HG03520 (cell line): Measurements from ENCODE around the gene HHIPL1.

Experiments
- ATAC-seq: cut with Tn5 transposase; IDR thresholded peaks from one replicate; pipeline ENCODE4 v1.9.1; 2021; ENCODE audit warnings: mild to moderate bottlenecking, moderate library complexity; ENCODE audit not compliant: unreplicated experiment

Gene HHIPL1

GRCh38 chr14:99686557-99687283 is 41.8 kb downstream of the HHIPL1 start:
- no peak for ATAC-seq

DNA sequence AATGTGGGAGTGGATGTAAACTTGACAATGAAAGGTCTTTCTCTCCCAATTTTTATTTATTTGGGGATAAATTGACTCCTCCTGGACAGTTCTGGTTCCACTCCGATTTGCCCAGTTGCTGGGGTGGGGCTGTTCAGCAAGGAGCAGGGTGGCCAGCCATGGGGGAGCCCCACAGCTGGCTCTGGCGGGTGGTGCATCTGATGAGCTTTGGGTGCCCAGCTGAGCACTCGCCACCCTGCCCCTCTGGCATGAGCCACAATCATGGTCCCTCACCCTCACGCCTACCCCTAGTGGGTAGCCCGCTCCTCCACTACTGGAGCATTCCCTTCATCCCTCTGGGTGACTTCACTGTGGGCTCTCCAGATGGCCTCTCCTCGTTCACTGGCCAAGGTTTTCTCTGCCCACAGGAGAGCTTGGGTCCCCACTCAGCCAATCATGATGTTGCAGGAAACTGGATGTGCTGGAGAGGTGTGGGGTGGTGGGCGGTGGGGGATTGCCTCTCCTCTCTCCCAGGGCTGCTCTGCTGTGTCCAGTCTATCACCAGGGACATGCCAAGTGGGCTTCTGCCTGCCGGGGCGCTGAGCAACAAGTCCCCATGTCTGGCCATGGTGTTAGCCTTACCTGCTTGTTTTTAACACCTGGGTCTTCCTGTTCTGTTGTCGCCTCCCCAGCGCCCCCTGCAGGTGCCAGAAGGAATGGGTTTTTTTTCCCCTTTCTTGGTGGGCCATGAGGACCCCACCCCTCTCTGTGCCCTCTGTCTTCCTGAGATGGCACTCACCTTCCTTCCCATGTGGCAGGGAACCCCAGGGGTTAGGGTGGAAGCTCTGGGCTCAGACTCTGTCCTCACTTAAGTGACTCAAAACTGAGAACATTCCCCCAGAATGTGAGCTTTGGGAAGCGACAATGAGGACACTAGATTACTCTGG is 42.6 kb downstream of the HHIPL1 start:
- ATAC-seq = no peak

- ATAC-seq = no peak
These were observed 43.3 kb downstream of the HHIPL1 start for GRCh38 chr14:99688210-99688581.

- ATAC-seq = no peak
These were observed 43.7 kb downstream of the HHIPL1 start for GRCh38 chr14:99688629-99689028.

DNA sequence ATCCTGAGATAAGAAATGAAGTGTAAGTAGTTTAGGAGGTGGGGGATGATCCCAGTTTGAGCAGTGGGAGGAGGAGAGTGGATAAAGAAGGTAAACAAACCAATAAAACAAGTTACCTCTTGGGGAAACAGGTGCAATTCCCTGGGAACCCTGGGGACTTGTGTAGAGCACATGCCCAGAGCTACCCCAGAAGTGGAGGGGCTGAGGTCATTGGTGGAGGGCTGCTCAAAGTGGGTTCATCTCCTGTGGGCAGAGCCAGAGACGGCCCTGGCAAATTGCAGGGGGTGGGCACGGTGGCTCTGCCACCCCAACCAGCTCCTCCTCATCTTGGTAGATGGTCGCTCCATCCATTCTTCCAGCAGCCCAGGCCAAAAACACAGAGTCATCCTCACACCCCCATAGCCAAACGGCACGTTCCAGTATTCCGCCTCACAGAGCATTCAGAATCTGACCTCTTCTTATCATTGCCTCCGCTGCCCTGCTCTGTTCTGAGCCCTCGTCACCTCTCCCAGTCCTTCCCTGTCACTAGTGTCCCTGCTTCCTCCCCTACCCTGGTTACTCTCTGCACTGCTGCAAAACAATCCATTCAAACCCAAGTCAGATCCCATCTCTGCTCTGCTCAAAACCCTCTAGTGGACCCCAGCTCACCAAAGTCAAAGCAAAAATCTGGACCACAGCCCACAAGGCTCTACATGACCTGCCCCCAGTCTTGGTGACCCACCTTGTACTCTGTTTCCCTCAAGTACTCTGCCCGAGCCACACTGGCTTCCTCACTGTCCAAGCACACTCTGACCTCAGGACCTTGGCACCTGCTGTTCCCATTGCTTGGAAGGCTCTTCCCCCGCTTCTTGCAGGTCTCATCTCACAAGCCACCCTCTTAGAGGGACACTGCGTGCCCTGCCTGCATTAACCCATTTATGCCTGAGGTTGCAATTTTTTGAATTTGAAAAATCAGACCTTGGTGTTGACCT is 44.6 kb downstream of the HHIPL1 start:
- ATAC-seq = no peak

- no peak for ATAC-seq
These were observed 45.7 kb downstream of the HHIPL1 start for GRCh38 chr14:99690636-99691035.

DNA sequence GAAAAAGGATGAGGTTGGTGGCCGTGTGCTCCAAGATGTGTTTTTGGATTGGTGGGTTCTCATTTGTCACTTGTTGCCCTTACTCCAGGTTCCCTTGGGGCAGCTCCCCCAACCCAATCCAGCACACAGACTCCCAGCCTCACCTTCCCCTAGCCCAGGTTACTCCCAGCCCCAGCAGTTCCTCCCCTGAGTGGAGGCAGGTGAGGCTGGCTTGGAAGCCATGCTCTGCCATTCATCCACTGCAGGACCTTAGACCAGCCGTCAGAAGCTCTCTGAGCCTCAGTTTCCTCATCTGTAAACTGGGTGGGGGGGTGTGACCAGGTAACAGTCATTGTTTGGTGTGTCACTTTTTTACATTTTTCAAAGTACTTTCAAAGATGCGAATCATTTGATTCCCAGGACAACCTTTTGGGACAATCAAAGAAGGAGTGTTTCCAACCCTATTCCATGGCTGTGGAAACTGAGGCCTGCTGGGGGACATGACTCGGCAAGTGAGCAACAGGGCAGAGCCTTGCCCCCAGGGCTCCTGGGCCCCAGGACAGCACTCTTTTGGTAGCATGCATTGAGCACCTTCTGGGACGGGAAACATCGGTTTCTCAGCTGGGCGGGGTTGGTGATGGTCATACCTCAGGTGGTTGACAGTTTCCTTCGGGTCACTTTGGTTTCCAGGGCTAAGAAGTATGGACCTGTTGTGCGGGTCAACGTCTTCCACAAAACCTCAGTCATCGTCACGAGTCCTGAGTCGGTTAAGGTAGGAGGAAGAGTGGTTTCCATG is 46.4 kb downstream of the HHIPL1 start:
- no peak for ATAC-seq

DNA sequence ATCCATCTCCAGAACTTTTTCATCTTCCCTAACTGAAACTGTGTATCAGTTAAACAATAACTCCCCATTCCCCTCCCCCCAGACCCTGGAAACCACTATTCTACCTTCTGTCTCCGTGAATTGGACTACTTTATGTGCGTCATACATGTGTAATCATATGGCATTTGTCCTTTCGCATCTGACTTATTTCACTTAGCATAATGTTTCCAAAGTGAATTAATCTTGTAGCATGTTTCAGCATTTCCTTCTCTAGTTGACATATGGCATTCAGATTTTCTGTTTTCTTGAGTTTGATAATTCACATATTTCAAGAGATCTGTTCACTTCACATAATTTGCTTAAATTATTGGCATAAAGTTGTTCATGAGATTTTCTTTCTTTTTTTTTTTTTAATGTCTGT is 49.0 kb downstream of the HHIPL1 start:
- ATAC-seq = no peak

- ATAC-seq = no peak
These were observed 52.0 kb downstream of the HHIPL1 start for GRCh38 chr14:99696929-99697328.

GRCh38 chr14:99698236-99698635 is 53.3 kb downstream of the HHIPL1 start:
- ATAC-seq = no peak

GRCh38 chr14:99698642-99699041 is 53.7 kb downstream of the HHIPL1 start:
- ATAC-seq = no peak

DNA sequence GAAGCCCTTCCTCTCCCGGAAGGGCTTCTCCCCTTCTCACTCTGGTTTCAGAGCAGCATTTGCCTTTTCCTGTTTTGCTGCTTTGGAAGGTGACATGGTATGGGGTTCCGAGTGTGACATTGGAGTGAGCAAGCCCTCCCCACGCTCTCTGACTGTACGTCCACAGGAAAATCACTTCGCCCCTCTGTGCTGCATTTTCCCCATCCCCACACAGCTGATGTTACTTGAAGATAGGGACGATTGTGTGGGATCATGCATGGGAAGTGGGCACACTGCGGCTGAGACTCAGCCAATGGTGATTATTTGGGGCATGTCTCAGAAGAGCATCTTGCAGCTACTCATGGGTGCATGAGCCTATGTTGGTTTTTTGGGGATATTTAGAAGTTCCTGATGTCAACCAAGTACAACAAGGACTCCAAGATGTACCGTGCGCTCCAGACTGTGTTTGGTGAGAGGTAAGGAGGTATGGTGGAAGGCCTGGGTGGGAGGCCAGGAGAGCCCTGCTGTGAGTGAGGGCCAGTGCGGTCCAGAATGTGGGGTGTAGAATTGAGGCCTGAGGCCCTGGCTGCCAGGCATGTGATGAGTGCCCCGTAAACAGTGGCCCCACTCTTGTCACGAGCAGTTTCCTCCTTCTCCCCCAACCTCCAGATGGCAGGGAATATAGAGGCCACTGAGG is 54.3 kb downstream of the HHIPL1 start:
- no peak for ATAC-seq

DNA sequence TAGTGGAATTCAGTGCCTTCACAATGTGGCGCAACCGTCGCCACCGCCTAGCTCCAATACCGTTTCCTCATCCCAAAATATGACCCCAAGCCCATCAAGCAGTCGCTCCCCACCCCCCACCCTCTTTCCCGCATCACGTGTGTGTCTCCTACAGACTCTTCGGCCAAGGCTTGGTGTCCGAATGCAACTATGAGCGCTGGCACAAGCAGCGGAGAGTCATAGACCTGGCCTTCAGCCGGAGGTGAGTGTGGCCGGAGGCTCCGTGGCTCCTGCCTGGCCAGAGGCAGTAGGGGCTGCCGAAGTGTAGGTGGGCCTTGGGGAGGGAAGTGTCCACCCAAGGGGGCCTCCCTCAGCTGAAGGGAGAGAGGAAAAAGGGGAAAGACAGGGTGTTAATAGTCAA is 54.9 kb downstream of the HHIPL1 start:
- no peak for ATAC-seq

GRCh38 chr14:99700379-99700778 is 55.5 kb downstream of the HHIPL1 start:
- no peak for ATAC-seq

DNA sequence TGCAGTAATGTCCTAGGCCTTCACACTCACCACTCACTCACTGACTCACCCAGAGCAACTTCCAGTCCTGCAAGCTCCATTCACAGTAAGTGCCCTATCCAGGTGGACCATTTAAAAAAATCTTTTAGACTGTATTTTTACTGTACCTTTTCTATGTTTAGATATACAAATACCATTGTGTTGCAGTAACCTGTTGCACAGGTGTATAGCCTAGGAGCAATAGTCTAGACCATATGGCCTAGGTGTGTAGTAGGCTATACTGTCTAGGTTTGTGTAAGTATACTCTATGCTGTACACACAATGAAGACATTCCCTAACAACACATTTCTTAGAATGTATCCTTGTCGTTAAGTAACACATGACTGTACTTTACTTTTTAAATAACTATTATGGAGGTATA is 56.3 kb downstream of the HHIPL1 start:
- ATAC-seq = no peak

DNA sequence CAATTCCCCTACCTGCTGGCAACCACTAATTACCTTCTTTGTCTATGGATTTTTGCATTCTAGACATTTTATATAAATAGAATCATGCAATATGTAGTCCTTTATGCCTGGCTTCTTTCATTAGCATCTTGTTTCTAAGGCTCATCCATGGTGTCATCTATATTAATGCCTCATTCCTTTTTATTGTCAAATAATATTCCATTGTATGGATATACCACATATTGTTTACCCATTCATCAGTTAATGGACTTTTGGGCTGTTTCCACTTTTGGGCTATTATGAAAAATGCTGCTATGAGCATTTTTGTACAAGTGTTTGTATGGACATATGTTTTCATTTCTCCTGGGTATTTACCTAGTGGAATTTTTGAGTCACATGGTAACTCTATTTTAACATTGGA is 57.2 kb downstream of the HHIPL1 start:
- ATAC-seq = no peak

- ATAC-seq = no peak
These were observed 58.5 kb downstream of the HHIPL1 start for GRCh38 chr14:99703381-99703780.

- ATAC-seq = no peak
These were observed 59.1 kb downstream of the HHIPL1 start for GRCh38 chr14:99704037-99704436.

DNA sequence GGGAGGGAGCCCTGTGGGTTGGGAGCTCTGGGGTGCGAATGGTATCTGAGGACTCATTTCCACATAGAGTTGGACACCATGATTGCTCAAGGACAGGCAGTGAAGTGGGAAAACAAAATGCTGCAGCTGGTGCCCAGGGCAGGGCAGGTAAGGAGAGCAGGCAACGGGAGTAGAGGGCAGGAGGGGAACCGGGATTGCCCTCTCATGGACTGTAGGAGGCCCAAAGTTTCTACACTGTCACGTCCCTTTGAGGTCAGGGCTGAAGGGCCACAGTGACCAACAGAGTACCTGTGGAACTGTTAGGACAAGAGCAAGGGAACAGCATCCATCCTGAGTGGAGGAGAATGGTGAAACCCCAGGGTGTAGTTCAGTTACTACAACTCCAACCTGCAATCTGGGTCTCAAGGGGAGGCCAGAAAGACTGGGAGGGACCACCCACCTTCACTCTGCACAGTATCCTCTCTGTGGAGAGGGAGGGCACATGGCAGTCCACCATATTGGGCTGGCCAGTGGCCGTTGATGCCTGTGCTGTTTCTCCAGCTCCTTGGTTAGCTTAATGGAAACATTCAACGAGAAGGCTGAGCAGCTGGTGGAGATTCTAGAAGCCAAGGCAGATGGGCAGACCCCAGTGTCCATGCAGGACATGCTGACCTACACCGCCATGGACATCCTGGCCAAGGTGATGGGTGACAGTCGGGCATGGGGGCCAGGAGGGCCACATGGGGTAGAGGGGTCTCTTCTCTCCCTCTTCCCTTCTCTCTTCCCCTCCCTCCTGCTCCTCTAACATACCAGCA is 61.4 kb downstream of the HHIPL1 start:
- no peak for ATAC-seq
